Testis (tissue), 3 donors: ENCODE measurements around the gene GRIK5. TPM values are rescaled to one million over a fixed set of nuclear protein-coding genes. Genes with fewer than 3 reads are reported as not detected.

ENCODE experiments used
- DNase-seq: peaks from one replicate; pipeline ENCODE4 v3.0.0-alpha.2; 2019
- H3K27ac ChIP-seq, 2 donors: fragments of 200-600 bp; sonication (generic); one replicate each; pipeline ENCODE4 v1.5.1; 2019
- H3K27me3 ChIP-seq: fragments of 200-600 bp; sonication (generic); one replicate; pipeline ENCODE4 v1.5.1; 2019
- H3K36me3 ChIP-seq: fragments of 200-600 bp; sonication (generic); one replicate; pipeline ENCODE4 v1.5.1; 2017; ENCODE audit warnings: low read depth; ENCODE audit errors: missing control alignments
- H3K4me1 ChIP-seq: fragments of 200-600 bp; sonication (generic); one replicate; pipeline ENCODE4 v1.5.1; 2019
- H3K4me3 ChIP-seq, 2 donors: fragments of 200-600 bp; sonication (generic); one replicate each; pipeline ENCODE4 v1.5.1; 2017 to 2019
- H3K9me3 ChIP-seq: fragments of 200-600 bp; sonication (generic); one replicate; pipeline ENCODE4 v1.5.1; 2017
- CTCF ChIP-seq, 3 experiments: fragments of 450-650 bp in 2 of 3; fragments of 200-600 bp in 1 of 3; sonication (generic) in 1 of 3; IDR thresholded peaks; one replicate each; pipeline ENCODE4 v1.5.1; 2016 to 2019; ENCODE audit warnings: antibody characterized with exemption in 3 of 3, mild to moderate bottlenecking in 2 of 3, moderate library complexity in 1 of 3
- POLR2A ChIP-seq: fragments of 450-650 bp; IDR thresholded peaks from one replicate; pipeline ENCODE4 v1.6.1; 2017; ENCODE audit warnings: antibody characterized with exemption, mild to moderate bottlenecking, moderate library complexity
- WGBS, 2 donors: methylation state at CpG; one replicate each; pipeline ENCODE4 v1.1.5; 2018; 5-methylcytosine and 5-hydroxymethylcytosine counted together
- intact Hi-C: fragments of 100-400 bp; cut with DNase I; formaldehyde crosslinking; loops from one replicate; pipeline ENCODE4 v1.15.1; 2023; ENCODE audit warnings: low total_unique reads
- polyA plus RNA-seq: library from polyadenylated mRNA; stranded (reverse); fragments of 350-450 nt; fragmentation: Illumina TruSeq; extraction: RNeasy Lipid Tissue Mini Kit (QIAGEN cat#74804); gene quantifications from one replicate; pipeline ENCODE4 v1.2.3, GENCODE V29; 2014; ENCODE audit warnings: low read depth, low replicate concordance; ENCODE audit not compliant: insufficient read depth
- total RNA-seq, 2 donors: library from RNA; depleted of rRNA; stranded (reverse); fragments of >200 nt; gene quantifications; one replicate each; pipeline ENCODE4 v1.2.3, GENCODE V29; 2016

GRIK5 gene
- total and polyA plus RNA-seq, 3 donors from 2014 or later: 31.7 to 87.4 (median 43.8) TPM

DNA sequence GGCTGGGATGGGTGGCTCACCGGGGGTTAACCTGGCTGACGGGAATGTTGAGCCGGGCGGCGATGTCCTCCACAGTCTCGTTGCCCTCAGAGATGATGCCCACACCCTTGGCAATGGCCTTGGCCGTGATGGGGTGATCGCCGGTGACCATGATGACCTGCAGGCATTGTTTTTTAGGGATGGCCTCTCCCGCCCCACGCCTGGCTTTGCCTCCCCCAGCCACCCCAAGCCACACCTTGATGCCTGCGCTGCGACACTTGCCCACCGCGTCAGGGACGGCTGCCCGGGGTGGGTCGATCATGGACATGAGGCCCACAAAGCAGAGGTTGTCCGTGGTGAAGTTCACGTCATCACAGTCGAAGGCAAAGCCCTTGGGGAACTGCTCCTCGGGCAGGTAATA is 92.1 kb downstream of the GRIK5 start:
- no peaks in the 10 kb centered on the region for H3K4me1 ChIP-seq
- DNase-seq: no peak

GRCh38 chr19:41974652-41975051 is 95.4 kb downstream of the GRIK5 start:
- no peak for DNase-seq
- no peak overlapping the region for H3K4me3 ChIP-seq
- WGBS, 2 donors: 70 to 76% methylated on average over 8 of the region's 8 CpGs
- no peak overlapping the region for H3K27ac ChIP-seq
- H3K27me3 ChIP-seq: no peaks in the 10 kb centered on the region
- H3K36me3 ChIP-seq: no peaks in the 10 kb centered on the region
- no peaks in the 10 kb centered on the region for H3K9me3 ChIP-seq
- no peaks in the 10 kb centered on the region for H3K4me1 ChIP-seq
- intact Hi-C loops: no loop called here
- TF ChIP-seq CTCF (IDR thresholded peaks at IDR 0.05): no peak
- no peak for TF ChIP-seq POLR2A

More for the DNA sequence above, 92.1 kb downstream of the GRIK5 start:
- TF ChIP-seq CTCF (IDR thresholded peaks at IDR 0.05): no peak
- TF ChIP-seq POLR2A: no peak
- Histone ChIP-seq H3K36me3 (no peaks in the 10 kb centered on the region), H3K27me3 (no peaks in the 10 kb centered on the region), H3K4me3 (no peak overlapping the region), H3K27ac (no peak overlapping the region), H3K9me3 (no peaks in the 10 kb centered on the region)
- intact Hi-C loops: no loop called here
- 75 to 83% methylated on average over 19 to 22 of the region's 22 CpGs for WGBS, 2 donors

GRCh38 chr19:41971363-41971762 is 98.6 kb downstream of the GRIK5 start:
- no peak for TF ChIP-seq POLR2A
- no peak overlapping the region for H3K4me3 ChIP-seq
- H3K36me3 ChIP-seq: no peaks in the 10 kb centered on the region
- no peaks in the 10 kb centered on the region for H3K9me3 ChIP-seq
- intact Hi-C loops: no loop called here
- 85 to 90% methylated on average over 11 of the region's 11 CpGs for WGBS, 2 donors
- no peak overlapping the region for H3K27ac ChIP-seq
- H3K27me3 ChIP-seq: no peaks in the 10 kb centered on the region
- no peaks in the 10 kb centered on the region for H3K4me1 ChIP-seq
- DNase-seq: no peak

GRCh38 chr19:41969772-41970458 is 100.1 kb downstream of the GRIK5 start:
- DNase-seq: no peak
- Histone ChIP-seq H3K9me3 (no peaks in the 10 kb centered on the region), H3K36me3 (no peaks in the 10 kb centered on the region), H3K27me3 (no peaks in the 10 kb centered on the region), H3K27ac (no peak overlapping the region), H3K4me3 (no peak overlapping the region), H3K4me1 (no peaks in the 10 kb centered on the region)
- WGBS, 2 donors: 92 to 93% methylated on average over 18 to 19 of the region's 19 CpGs
- intact Hi-C loops: no loop called here
- TF ChIP-seq POLR2A (no peak), CTCF (IDR thresholded peaks at IDR 0.05) (no peak)

DNA sequence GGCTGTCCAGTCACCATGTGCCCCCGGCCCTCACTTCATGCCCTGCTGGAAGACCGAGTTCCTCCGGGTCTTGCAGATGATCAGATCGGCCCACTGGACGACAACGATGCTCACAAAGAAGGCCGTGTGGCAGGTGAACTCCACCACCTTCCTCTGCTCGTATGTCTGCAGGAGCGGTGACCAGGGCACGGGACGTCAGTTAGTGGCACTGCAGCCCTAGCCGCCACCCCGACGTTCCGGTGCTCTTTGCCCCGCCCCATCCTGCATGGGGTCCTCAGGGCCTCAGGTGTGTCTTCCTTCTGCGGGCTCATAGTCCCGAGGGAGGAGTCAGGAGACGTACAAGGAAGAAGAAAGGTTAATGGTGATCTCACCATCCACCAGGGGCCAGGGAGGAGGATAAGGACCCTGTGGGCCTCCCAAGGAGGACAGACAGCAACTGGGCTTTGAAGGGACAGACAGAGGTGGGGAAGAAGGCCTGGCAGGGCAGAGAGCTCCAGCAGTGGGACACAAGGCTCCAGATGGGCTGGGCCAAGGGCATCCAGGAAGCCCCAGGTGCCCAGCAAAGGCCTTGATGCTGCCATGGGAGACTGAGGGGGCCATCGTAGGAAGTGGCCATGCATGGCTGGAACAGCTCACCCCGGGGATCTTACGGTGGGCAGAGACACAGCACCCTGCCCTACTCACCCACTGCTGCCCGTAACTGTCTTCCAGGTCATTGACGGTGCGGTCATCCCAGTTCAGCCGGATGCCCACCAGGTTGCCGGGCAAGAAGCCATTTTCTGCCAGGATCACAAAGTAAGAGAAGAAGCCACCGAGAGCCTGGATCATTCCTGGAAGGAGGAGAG is 101.0 kb downstream of the GRIK5 start:
- TF ChIP-seq POLR2A: no peak
- TF ChIP-seq CTCF (IDR thresholded peaks at IDR 0.05): no peak
- no peaks in the 10 kb centered on the region for H3K36me3 ChIP-seq
- intact Hi-C loops: no loop called here
- 86 to 90% methylated on average over 19 to 28 of the region's 28 CpGs for WGBS, 2 donors
- H3K9me3 ChIP-seq: no peaks in the 10 kb centered on the region
- H3K27me3 ChIP-seq: no peaks in the 10 kb centered on the region
- no peak overlapping the region for H3K4me3 ChIP-seq
- H3K27ac ChIP-seq: no peak overlapping the region
- no peaks in the 10 kb centered on the region for H3K4me1 ChIP-seq
- no peak for DNase-seq
